A673 (cell line): ENCODE measurements around the gene C9orf78. TPM values are rescaled to one million over a fixed set of nuclear protein-coding genes. Genes with fewer than 3 reads are reported as not detected.
A peak's percentile ranks its signal among the peaks of the same experiment; 100 is the strongest.

Experiments used
- BruUV-seq: library from RNA; stranded (reverse); fragments of 400-500 nt; replicated peaks from 2 replicates; lab custom pipeline; 2021; lab: Mats Ljungman, UMichigan
- CTCF ChIA-PET: fragments of 300-600 bp; sonication (Branson Sonifier 250); formaldehyde crosslinking; loops from one replicate; lab custom pipeline; 2022; ENCODE audit warnings: antibody characterized with exemption; lab: Charles Lee
- POLR2A ChIA-PET: fragments of 300-600 bp; sonication (Branson Sonifier 250); formaldehyde crosslinking; loops from one replicate; lab custom pipeline; 2022; ENCODE audit warnings: antibody characterized with exemption; ENCODE audit not compliant: low non-redundant PET; lab: Charles Lee
- DNase-seq: peaks from one replicate; pipeline ENCODE4 v3.0.0-alpha.2; 2015; ENCODE audit warnings: low spot score
- H3K27ac ChIP-seq: fragments of 200-600 bp; sonication (generic); 2 replicates; pipeline ENCODE4 v1.5.1; 2016; ENCODE audit warnings: mixed run types, low read depth, mild to moderate bottlenecking, mixed read lengths, antibody characterized with exemption, low read length; ENCODE audit not compliant: poor library complexity, severe bottlenecking
- H3K27me3 ChIP-seq: fragments of 200-600 bp; sonication (generic); replicated peaks from 2 replicates; pipeline ENCODE4 v1.6.1; 2017; ENCODE audit warnings: mixed run types, low read depth, mild to moderate bottlenecking, mixed read lengths, antibody characterized with exemption, low read length; ENCODE audit not compliant: insufficient read depth, poor library complexity
- H3K36me3 ChIP-seq: fragments of 200-600 bp; sonication (generic); 2 replicates; pipeline ENCODE4 v1.6.1; 2016; ENCODE audit warnings: mixed run types, mild to moderate bottlenecking, mixed read lengths, antibody characterized with exemption, low read length; ENCODE audit not compliant: insufficient read depth, poor library complexity, severe bottlenecking
- H3K4me1 ChIP-seq: fragments of 200-600 bp; sonication (generic); 2 replicates; pipeline ENCODE4 v1.6.1; 2017; ENCODE audit warnings: mixed run types, mild to moderate bottlenecking, mixed read lengths, antibody characterized with exemption, low read length; ENCODE audit not compliant: insufficient read depth, poor library complexity, severe bottlenecking
- H3K4me3 ChIP-seq: fragments of 200-600 bp; sonication (generic); 2 replicates; pipeline ENCODE4 v1.5.1; 2016; ENCODE audit warnings: low read depth, mixed run types, mild to moderate bottlenecking, mixed read lengths, low read length; ENCODE audit not compliant: poor library complexity, severe bottlenecking
- H3K9me3 ChIP-seq: fragments of 200-600 bp; sonication (generic); 2 replicates; pipeline ENCODE4 v1.6.1; 2016; ENCODE audit warnings: mixed run types, low read depth, mild to moderate bottlenecking, mixed read lengths, antibody characterized with exemption, low read length; ENCODE audit not compliant: poor library complexity, severe bottlenecking
- EZH2 ChIP-seq: fragments of 200-600 bp; sonication (generic); IDR thresholded peaks from 2 replicates; pipeline ENCODE4 v1.6.1; 2017; ENCODE audit warnings: borderline replicate concordance, low read depth, mild to moderate bottlenecking, mixed read lengths, antibody characterized with exemption, low read length; ENCODE audit not compliant: poor library complexity, severe bottlenecking
- intact Hi-C: fragments of 100-400 bp; cut with micrococcal nuclease; formaldehyde crosslinking; loops from one replicate; pipeline ENCODE4 v1.10.0; 2022; ENCODE audit not compliant: unreplicated experiment
- total RNA-seq: library from RNA; stranded (reverse); gene quantifications from 2 replicates; pipeline ENCODE4 v1.2.3, GENCODE V29; 2021
- TF ChIP-seq, protein P1 (sequence below): fragments of 300-800, 200-600 bp; sonication (generic); conservative IDR thresholded peaks from 2 replicates; pipeline ENCODE4 v1.5.1; 2017; ENCODE audit warnings: low read depth, mild to moderate bottlenecking, antibody characterized with exemption, low read length, moderate library complexity, mixed read lengths

The C9orf78 gene
- total RNA-seq, 1 experiment from 2014 or later = 60.4 TPM

DNA sequence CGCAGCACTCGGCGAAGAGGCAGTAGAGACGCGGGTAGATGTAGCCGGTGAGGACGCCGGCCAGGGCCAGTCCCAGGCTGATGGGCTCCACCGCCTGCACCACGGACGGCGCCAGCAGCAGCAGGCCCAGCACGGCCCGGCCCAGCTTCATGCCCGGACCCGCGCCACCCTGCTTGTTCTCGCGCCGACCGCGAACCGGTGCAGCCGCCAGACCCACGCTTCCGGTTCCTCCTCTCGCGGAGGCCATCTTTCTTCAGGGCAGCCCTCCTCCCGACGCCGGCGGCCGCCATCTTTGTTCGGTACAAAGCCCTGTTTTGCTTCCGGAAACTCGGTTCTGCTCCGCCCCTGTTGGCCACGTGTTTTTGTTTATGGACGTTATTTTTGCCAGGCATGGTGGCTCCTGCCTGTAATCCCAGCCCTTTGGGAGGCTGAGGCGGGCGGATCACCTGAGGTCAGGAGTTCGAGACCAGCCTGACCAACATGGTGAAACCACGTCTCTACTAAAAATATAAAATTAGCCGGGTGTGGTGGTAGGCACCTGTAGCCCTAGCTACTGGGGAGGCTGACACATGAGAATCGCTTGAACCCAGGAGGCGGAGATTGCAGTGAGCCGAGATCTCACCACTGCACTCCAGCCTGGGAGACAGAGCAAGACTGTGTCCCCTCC is 11.0 kb downstream of the C9orf78 start, which contains the start of gene TOR1A:
TSS of gene TOR1A (minus strand) at position 202 of the 667 bp plus-strand sequence. CDS start at position 151, 51 bp downstream.
- H3K4me1 ChIP-seq = no peaks in the 10 kb centered on the region
- H3K4me3 ChIP-seq = peak within 1 kb of the TSS; percentile 96
- H3K27ac ChIP-seq = peak within 1 kb of the TSS; percentile 88
- DNase-seq = peak; percentile 96
- no TSS peak for BruUV-seq
- peaks cover 27% of the 10 kb centered on the region for H3K36me3 ChIP-seq
- H3K9me3 ChIP-seq = no peaks in the 10 kb centered on the region
- intact Hi-C loops = no loop called here
- POLR2A ChIA-PET = no interaction called here
- CTCF ChIA-PET = no interaction called here
- no peaks in the 10 kb centered on the region for H3K27me3 ChIP-seq
- TF ChIP-seq EZH2 = no peak
- TF ChIP-seq, protein P1, sequence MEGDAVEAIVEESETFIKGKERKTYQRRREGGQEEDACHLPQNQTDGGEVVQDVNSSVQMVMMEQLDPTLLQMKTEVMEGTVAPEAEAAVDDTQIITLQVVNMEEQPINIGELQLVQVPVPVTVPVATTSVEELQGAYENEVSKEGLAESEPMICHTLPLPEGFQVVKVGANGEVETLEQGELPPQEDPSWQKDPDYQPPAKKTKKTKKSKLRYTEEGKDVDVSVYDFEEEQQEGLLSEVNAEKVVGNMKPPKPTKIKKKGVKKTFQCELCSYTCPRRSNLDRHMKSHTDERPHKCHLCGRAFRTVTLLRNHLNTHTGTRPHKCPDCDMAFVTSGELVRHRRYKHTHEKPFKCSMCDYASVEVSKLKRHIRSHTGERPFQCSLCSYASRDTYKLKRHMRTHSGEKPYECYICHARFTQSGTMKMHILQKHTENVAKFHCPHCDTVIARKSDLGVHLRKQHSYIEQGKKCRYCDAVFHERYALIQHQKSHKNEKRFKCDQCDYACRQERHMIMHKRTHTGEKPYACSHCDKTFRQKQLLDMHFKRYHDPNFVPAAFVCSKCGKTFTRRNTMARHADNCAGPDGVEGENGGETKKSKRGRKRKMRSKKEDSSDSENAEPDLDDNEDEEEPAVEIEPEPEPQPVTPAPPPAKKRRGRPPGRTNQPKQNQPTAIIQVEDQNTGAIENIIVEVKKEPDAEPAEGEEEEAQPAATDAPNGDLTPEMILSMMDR = no peak

DNA sequence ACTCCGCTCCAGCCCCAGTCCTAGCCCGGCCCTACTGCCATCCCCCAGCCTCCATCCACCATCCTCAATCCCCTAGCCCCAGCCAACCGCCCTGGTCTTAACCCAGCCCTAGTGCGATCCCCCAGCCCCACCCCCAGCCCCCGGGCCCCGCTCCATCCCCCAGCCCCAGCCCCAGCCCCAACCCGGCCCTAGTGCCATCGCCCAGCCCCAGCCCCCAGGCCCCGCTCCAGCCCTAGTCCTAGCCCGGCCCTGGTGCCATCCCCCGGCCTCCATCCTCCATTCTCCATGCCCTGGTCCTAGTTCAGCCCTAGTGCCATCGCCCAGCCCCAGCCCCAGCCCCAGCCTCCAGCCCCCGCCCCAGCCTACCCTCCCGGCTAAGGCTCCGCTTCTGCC is 11.5 kb downstream of the C9orf78 start:
- H3K27ac ChIP-seq = peak overlapping the region; percentile 88
- no peaks in the 10 kb centered on the region for H3K27me3 ChIP-seq
- H3K4me3 ChIP-seq = peak overlapping the region; percentile 96
- H3K9me3 ChIP-seq = no peaks in the 10 kb centered on the region
- no peaks in the 10 kb centered on the region for H3K4me1 ChIP-seq
- DNase-seq = no peak
- intact Hi-C loops = no loop called here
- no peak for TF ChIP-seq EZH2
- peaks cover 31% of the 10 kb centered on the region for H3K36me3 ChIP-seq
- BruUV-seq = no TSS peak
- CTCF ChIA-PET = no interaction called here
- POLR2A ChIA-PET = no interaction called here

DNA sequence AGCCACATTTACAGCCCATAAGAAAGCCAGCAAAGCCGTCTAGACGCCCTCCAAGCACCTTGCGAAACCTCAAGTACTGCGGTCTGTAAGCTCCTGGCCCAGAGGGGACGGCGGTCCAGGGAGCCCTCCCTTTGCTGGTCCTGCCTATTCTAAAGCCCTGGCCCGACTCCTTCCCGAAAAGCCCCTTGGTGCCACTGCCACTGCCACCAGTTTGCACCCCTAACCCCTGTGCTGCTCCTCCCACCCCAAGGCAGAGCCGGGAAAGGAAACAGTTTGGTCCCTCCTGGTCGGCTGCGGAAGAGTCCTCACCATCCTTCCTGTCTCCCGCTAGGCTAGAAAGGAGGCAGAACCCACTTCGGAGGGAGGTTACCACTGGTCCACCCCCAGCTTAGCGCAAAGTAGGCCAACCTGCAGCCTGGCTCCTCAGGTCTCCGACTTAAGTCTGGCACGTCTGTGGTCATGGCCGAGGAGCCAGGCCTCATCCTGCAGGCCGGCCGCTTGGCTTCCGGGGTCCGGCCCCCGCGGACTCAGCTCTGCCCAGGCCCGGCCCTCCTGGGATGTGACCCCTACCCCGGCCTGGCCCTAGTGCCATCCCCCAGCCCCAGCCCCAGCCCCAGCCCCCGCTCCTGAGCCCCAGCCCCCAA is 12.1 kb downstream of the C9orf78 start:
- H3K9me3 ChIP-seq = no peaks in the 10 kb centered on the region
- no TSS peak for BruUV-seq
- no peaks in the 10 kb centered on the region for H3K4me1 ChIP-seq
- intact Hi-C loops = no loop called here
- TF ChIP-seq EZH2 = no peak
- TF ChIP-seq, protein P1 = no peak
- H3K36me3 ChIP-seq = peaks cover 37% of the 10 kb centered on the region
- H3K4me3 ChIP-seq = peak overlapping the region; percentile 96
- ChIA-PET POLR2A (no interaction called here), CTCF (no interaction called here)
- H3K27me3 ChIP-seq = no peaks in the 10 kb centered on the region
- no peak overlapping the region for H3K27ac ChIP-seq
- DNase-seq = peak; percentile 37
